Erythroblast (primary cell): ENCODE measurements around the gene AS3MT.

ENCODE experiments used
- GATA1 ChIP-seq: IDR thresholded peaks from 2 replicates; pipeline ENCODE4 v1.6.1; 2011; ENCODE audit warnings: low read depth, mild to moderate bottlenecking, control low read depth, low read length, moderate library complexity
- POLR2A ChIP-seq: IDR thresholded peaks from 2 replicates; pipeline ENCODE4 v1.6.1; 2011; ENCODE audit warnings: mild to moderate bottlenecking, low read length

- no peak for TF ChIP-seq POLR2A
- no peak for TF ChIP-seq GATA1
Observed at GRCh38 chr10:102831322-102832071, 37.8 kb upstream of the AS3MT start.
